ENCODE data around the gene MACROD2. TPM values are rescaled to one million over a fixed set of nuclear protein-coding genes. Genes with fewer than 3 reads are reported as not detected.

The MACROD2 gene
- total and polyA plus RNA-seq, 2 of the 4 experiments (the other 2 are of a cell fraction) = not detected

- H2AK5ac ChIP-seq (ENCODE audit: low read depth, low read length) = no peak overlapping the region
- H3K36me3 ChIP-seq (ENCODE audit: control insufficient read depth, insufficient read depth, low read length) = no peaks in the 10 kb centered on the region
- H4K5ac ChIP-seq (ENCODE audit: low read depth, low read length) = no peak overlapping the region
- no peak overlapping the region for H2BK5ac ChIP-seq (ENCODE audit: low read depth, low read length, poor library complexity, severe bottlenecking)
- no peaks in the 10 kb centered on the region for H4K20me1 ChIP-seq (ENCODE audit: insufficient read depth, low read length)
- H3K4me2 ChIP-seq (ENCODE audit: low read depth, low read length) = no peak overlapping the region
- H4K91ac ChIP-seq (ENCODE audit: insufficient read depth, low read depth, low read length) = no peak overlapping the region
- no peak overlapping the region for H3K27ac ChIP-seq (ENCODE audit: insufficient read depth, low read length)
- H3K79me1 ChIP-seq (ENCODE audit: low read depth in 1 of 2, low read length in 2 of 2) = no peaks in the 10 kb centered on the region
- no peak overlapping the region for H3K4me3 ChIP-seq (ENCODE audit: insufficient read depth, low read depth, low read length)
- H2BK120ac ChIP-seq (ENCODE audit: low read depth, low read length) = no peak overlapping the region; the same call in 1 of the 2 replicates
- H3K18ac ChIP-seq (ENCODE audit: low read depth, low read length) = no peak overlapping the region
- no peak overlapping the region for H2AFZ ChIP-seq (replicated peaks; ENCODE audit: low read length, poor library complexity)
- H3K56ac ChIP-seq (ENCODE audit: extremely low read depth, insufficient read depth, low read length) = no peak overlapping the region
- H3K27me3 ChIP-seq (ENCODE audit: control insufficient read depth, insufficient read depth, low read length) = no peaks in the 10 kb centered on the region
- no peaks in the 10 kb centered on the region for H3K9me3 ChIP-seq (ENCODE audit: control insufficient read depth, insufficient read depth, low read length)
- H3K4me1 ChIP-seq (ENCODE audit: control insufficient read depth, insufficient read depth, low read length) = no peaks in the 10 kb centered on the region
- ATAC-seq (ENCODE audit: low read depth) (no peak), DNase-seq (no peak)
- H2AK9ac ChIP-seq (replicated peaks; ENCODE audit: low read depth, low read length, poor library complexity) = no peak overlapping the region
- WGBS, 2 experiments (ENCODE audit: extremely low coverage in 2 of 2, insufficient read length in 1 of 2) = no CpG with 5 or more reads among the region's 2 CpGs
- in situ Hi-C loops (cut with MboI; ENCODE audit: low sequenced_read_pairs) (no loop called here), dilution Hi-C loops (cut with HindIII; ENCODE audit: low sequenced_read_pairs, unreplicated experiment) (no loop called here), intact Hi-C loops (cut with micrococcal nuclease) (loop anchor here (1.0 to 5.0 kb wide), 2 partner anchors 226 to 376 kb away; partner anchors contain the start of gene FLRT3)
- no peak overlapping the region for H3K23ac ChIP-seq (ENCODE audit: low read depth, low read length)
- no peak overlapping the region for H4K8ac ChIP-seq (ENCODE audit: low read depth in 2 of 2, low read length in 2 of 2)
- ChIA-PET POLR2A (ENCODE audit: unreplicated experiment) (no interaction called here), CTCF (no interaction called here)
- H3K9ac ChIP-seq (ENCODE audit: low read depth, low read length) = no peak overlapping the region
- H3K4ac ChIP-seq (ENCODE audit: low read depth, low read length) = no peak overlapping the region
- H2BK15ac ChIP-seq (ENCODE audit: low read depth, low read length) = no peak overlapping the region
- no peak overlapping the region for H3K14ac ChIP-seq (replicated peaks; ENCODE audit: low read depth, low read length)
- TF ChIP-seq MAFK (IDR thresholded peaks at IDR 0.05; ENCODE audit: low read depth, low read length) (no peak), BHLHE40 (IDR thresholded peaks at IDR 0.05; ENCODE audit: low read depth, low read length) (no peak), MAZ (IDR thresholded peaks at IDR 0.05; ENCODE audit: borderline replicate concordance, low read depth, low read length) (no peak), RAD21 (IDR thresholded peaks at IDR 0.05; ENCODE audit: low read length) (no peak), ELK1 (IDR thresholded peaks at IDR 0.05; ENCODE audit: borderline replicate concordance, low read depth, low read length) (no peak), CHD1 (IDR thresholded peaks at IDR 0.05; ENCODE audit: low read depth, low read length) (no peak)
- no peaks in the 10 kb centered on the region; the same call in 1 of the 2 replicates for H3K9me1 ChIP-seq (ENCODE audit: insufficient read depth, low read length)
- H2BK20ac ChIP-seq (ENCODE audit: low read depth, low read length) = no peak overlapping the region
- no TSS peak for BruUV-seq (replicated peaks)
Observed at GRCh38 chr20:14562981-14563380, 567.7 kb downstream of the MACROD2 start.

Data from IMR-90 (cell line).